Measurements from ENCODE around the gene TMUB1.

The TMUB1 gene

DNA sequence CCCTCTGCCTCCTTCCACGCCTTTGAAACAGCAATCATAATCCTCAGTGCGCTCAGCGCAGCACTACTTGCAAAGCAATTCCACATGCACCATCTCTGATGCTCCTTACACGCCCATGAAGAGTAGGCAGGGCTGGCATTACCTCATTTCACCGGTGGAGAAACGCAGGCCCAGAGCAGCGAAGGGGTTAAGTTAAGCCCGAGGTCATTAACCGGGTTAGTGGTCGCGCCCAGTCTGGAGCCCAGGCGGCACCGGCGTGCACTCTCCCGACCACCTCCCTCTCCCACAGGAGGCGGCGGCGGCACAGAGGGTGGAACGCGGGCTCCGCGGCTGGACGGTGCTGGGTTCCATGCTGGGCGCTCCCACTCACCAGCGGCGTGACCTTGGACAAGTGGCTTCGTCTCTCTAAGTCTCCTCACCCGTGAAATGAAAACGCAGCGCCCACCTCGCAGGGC, 3.2 kb downstream of the TMUB1 start:
- TF ChIP-seq, protein P1, sequence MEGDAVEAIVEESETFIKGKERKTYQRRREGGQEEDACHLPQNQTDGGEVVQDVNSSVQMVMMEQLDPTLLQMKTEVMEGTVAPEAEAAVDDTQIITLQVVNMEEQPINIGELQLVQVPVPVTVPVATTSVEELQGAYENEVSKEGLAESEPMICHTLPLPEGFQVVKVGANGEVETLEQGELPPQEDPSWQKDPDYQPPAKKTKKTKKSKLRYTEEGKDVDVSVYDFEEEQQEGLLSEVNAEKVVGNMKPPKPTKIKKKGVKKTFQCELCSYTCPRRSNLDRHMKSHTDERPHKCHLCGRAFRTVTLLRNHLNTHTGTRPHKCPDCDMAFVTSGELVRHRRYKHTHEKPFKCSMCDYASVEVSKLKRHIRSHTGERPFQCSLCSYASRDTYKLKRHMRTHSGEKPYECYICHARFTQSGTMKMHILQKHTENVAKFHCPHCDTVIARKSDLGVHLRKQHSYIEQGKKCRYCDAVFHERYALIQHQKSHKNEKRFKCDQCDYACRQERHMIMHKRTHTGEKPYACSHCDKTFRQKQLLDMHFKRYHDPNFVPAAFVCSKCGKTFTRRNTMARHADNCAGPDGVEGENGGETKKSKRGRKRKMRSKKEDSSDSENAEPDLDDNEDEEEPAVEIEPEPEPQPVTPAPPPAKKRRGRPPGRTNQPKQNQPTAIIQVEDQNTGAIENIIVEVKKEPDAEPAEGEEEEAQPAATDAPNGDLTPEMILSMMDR (IDR thresholded peaks at IDR 0.05; ENCODE audit: low read depth, low read length, missing control alignments), result no peak
- H3K4me3 ChIP-seq (ENCODE audit: low read depth, low read length), result peak overlapping the region; percentile 81
- no peak for DNase-seq (ENCODE audit: low read depth)

DNA sequence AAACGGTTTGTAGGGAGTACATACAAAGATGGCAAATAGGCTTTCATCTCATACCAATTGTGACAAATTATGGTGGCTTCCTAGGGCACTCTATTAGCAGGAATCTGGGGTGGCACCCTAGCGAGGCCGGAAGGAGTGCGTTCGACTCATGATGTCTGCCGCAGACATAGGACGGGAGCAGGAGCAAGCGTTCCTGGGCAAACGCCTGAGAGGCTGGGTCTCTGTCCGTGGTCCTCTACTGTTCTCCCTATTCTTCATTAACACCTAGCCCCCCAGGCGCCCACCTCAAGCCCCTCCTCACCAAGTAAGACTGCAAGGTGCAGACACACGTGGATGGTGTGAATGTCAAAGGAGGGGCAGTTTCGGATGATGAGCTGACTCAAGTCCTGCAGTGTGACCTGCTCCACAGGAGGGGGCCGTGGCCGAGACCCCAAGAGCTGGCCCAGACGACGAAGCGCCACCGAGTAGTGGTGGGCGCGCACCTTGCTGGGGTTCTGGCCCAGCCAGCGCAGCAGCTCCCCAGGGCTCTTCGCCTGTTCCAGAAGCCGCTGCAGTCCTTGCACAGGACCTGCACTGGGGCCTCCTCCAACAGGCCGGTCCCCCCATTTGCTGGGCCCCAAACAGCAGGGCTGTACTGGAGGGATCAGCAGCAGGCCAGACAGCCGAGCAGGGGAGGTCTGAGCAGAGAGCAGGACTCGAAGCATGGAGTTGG, 3.9 kb downstream of the TMUB1 start:
- TF ChIP-seq, protein P1 (IDR thresholded peaks at IDR 0.05; ENCODE audit: low read depth, low read length, missing control alignments), result no peak
- DNase-seq (ENCODE audit: low read depth), result no peak
- peak overlapping the region; percentile 81 for H3K4me3 ChIP-seq (ENCODE audit: low read depth, low read length)

- no peak overlapping the region for H3K4me3 ChIP-seq (ENCODE audit: low read depth, low read length)
- DNase-seq (ENCODE audit: low read depth), result no peak
- TF ChIP-seq, protein P1 (IDR thresholded peaks at IDR 0.05; ENCODE audit: low read depth, low read length, missing control alignments), result no peak
Measured at GRCh38 chr7:151078233-151079040, 4.9 kb downstream of the TMUB1 start.

GRCh38 chr7:151077705-151078232, 5.5 kb downstream of the TMUB1 start:
- TF ChIP-seq, protein P1 (IDR thresholded peaks at IDR 0.05; ENCODE audit: low read depth, low read length, missing control alignments), result no peak
- no peak for DNase-seq (ENCODE audit: low read depth)

DNA sequence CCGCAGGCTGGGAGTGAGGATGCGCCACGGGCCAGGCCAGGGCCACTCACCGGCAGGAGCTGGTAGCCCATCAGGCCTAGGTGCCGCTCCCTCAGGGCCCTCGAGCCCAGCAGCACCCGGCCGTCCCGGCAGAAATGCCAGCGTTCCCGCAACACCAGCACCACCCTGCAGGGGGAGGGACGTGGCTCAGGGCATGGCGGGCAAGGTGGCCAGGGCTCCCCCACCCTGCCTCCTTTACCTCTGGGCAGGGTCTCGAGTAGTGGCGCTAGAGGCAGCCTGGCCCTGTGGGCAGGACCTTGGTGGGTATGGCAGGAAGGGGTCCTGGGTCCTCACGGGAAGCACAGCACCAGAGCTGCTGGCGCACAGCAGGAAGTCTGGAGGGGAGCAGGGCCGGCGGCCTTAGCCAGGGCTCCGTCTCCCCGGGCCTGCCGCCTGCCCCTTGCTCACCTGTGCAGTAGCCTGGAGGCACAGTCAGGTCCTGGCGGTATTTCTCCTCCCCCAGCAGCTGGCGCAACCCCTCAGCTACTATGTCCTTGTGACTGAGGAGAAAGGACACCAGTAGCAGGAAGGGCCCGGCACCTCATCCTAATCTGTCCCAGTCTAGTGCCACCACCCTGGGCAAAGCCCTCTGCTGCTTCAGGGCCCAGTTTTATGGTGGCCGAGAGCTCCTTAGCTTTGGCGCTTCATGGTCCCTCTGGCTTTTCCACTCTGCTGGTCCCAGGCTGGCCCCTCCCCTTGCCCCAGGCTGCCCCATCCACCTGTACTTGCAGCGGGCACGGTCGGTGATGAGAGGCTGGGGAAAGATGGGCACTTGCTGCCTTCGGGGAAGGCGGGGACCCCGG, 6.2 kb downstream of the TMUB1 start:
- no peak overlapping the region for H3K4me3 ChIP-seq (ENCODE audit: low read depth, low read length)
- DNase-seq (ENCODE audit: low read depth), result no peak
- TF ChIP-seq, protein P1 (IDR thresholded peaks at IDR 0.05; ENCODE audit: low read depth, low read length, missing control alignments), result peak; percentile 24

More at GRCh38 chr7:151077705-151078232, 5.5 kb downstream of the TMUB1 start:
- no peak overlapping the region for H3K4me3 ChIP-seq (ENCODE audit: low read depth, low read length)

- DNase-seq (ENCODE audit: low read depth), result no peak
- TF ChIP-seq, protein P1 (IDR thresholded peaks at IDR 0.05; ENCODE audit: low read depth, low read length, missing control alignments), result no peak
- no peak overlapping the region for H3K4me3 ChIP-seq (ENCODE audit: low read depth, low read length)
Measured at GRCh38 chr7:151075978-151076426, 7.3 kb downstream of the TMUB1 start.

All from GM12864 (cell line).